PC-9 (cell line): ENCODE measurements around the gene RNF7. TPM values are rescaled to one million over a fixed set of nuclear protein-coding genes. Genes with fewer than 3 reads are reported as not detected.

ENCODE experiments used
- BruUV-seq: library from RNA; stranded (reverse); fragments of 400-500 nt; replicated peaks from 2 replicates; lab custom pipeline; 2021; lab: Mats Ljungman, UMichigan
- CTCF ChIA-PET: fragments of 300-600 bp; sonication (Branson Sonifier 250); formaldehyde crosslinking; loops from one replicate; lab custom pipeline; 2022; ENCODE audit warnings: antibody characterized with exemption; lab: Charles Lee
- POLR2A ChIA-PET: fragments of 300-600 bp; sonication (Branson Sonifier 250); formaldehyde crosslinking; loops from one replicate; lab custom pipeline; 2022; ENCODE audit warnings: antibody characterized with exemption; ENCODE audit not compliant: unreplicated experiment; lab: Charles Lee
- DNase-seq, 2 experiments: peaks; one replicate each; pipeline versions ENCODE4 v3.0.0 to v3.0.0-alpha.2; 2015 to 2022; ENCODE audit warnings: mixed read lengths in 1 of 2
- H2AFZ ChIP-seq: fragments of 200-600 bp; sonication (generic); 2 replicates; pipeline ENCODE4 v1.8.1; 2017; ENCODE audit warnings: antibody characterized with exemption
- H3F3A ChIP-seq: fragments of 200-600 bp; sonication (generic); 2 replicates; pipeline ENCODE4 v1.8.1; 2017; ENCODE audit warnings: antibody characterized with exemption, mild to moderate bottlenecking, low read depth; ENCODE audit not compliant: insufficient read depth
- H3K27ac ChIP-seq: fragments of 200-600 bp; sonication (generic); 2 replicates; pipeline ENCODE4 v1.6.1; 2016; ENCODE audit warnings: mixed run types
- H3K27me3 ChIP-seq: fragments of 200-600 bp; sonication (generic); 2 replicates; pipeline ENCODE4 v1.6.1; 2016; ENCODE audit warnings: low read depth, mixed run types; ENCODE audit not compliant: insufficient read depth
- H3K36me3 ChIP-seq: fragments of 200-600 bp; sonication (generic); 2 replicates; pipeline ENCODE4 v1.6.1; 2016; ENCODE audit warnings: low read depth, mixed run types
- H3K4me1 ChIP-seq: fragments of 200-600 bp; sonication (generic); replicated peaks from 2 replicates; pipeline ENCODE4 v1.6.1; 2016; ENCODE audit warnings: mixed run types; ENCODE audit not compliant: insufficient read depth
- H3K4me2 ChIP-seq: fragments of 200-600 bp; sonication (generic); 2 replicates; pipeline ENCODE4 v1.6.1; 2017; ENCODE audit warnings: mixed run types
- H3K4me3 ChIP-seq: fragments of 200-600 bp; sonication (generic); 2 replicates; pipeline ENCODE4 v1.6.1; 2016; ENCODE audit warnings: mixed run types
- H3K79me2 ChIP-seq: fragments of 200-600 bp; sonication (generic); 2 replicates; pipeline ENCODE4 v1.6.1; 2017; ENCODE audit warnings: low read depth, mixed run types
- H3K9me2 ChIP-seq: fragments of 200-600 bp; sonication (generic); 2 replicates; pipeline ENCODE4 v1.8.1; 2017; ENCODE audit warnings: mild to moderate bottlenecking; ENCODE audit not compliant: insufficient read depth
- H3K9me3 ChIP-seq: fragments of 200-600 bp; sonication (generic); 2 replicates; pipeline ENCODE4 v1.8.1; 2016; ENCODE audit warnings: low read depth; ENCODE audit not compliant: insufficient read depth
- H4K20me1 ChIP-seq: fragments of 200-600 bp; sonication (generic); 2 replicates; pipeline ENCODE4 v1.8.1; 2017; ENCODE audit not compliant: insufficient read depth
- EZH2 ChIP-seq: fragments of 200-600 bp; sonication (generic); IDR thresholded peaks from 2 replicates; pipeline ENCODE4 v1.8.0; 2017; ENCODE audit warnings: antibody characterized with exemption, low read depth
- intact Hi-C: fragments of 100-400 bp; cut with micrococcal nuclease; formaldehyde crosslinking; loops from one replicate; pipeline ENCODE4 v1.10.0; 2022; ENCODE audit not compliant: unreplicated experiment
- total RNA-seq: library from RNA; stranded (reverse); gene quantifications from 2 replicates; pipeline ENCODE4 v1.2.3, GENCODE V29; 2021
- TF ChIP-seq, protein P1 (sequence below): fragments of 200-600 bp; sonication (generic); conservative IDR thresholded peaks from 2 replicates; pipeline ENCODE4 v1.6.1; 2017; ENCODE audit warnings: mixed run types, antibody characterized with exemption, mild to moderate bottlenecking, moderate library complexity

Gene RNF7
- total RNA-seq, 1 experiment from 2014 or later: 82.2 TPM

DNA sequence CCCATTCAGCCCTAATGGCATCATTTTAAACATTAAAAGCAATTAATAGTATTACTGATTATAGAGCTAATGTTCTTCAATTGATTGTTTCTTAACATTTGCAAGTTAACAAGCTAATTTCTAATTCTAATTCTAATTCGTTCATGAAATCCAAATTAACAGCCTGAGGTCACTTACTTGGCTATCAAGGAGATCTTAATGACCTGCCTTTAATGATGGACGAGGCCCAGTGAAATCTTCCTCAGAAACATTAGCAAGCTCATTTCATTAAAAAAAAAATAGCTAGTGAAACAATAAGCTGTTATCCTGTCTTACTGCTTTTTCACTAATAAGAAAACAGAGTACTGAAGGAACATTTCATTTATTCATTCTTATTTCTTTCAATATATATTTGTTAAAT lies 15.4 kb upstream of the RNF7 start:
- BruUV-seq: no TSS peak
- no peaks in the 10 kb centered on the region for H3K9me2 ChIP-seq
- TF ChIP-seq, protein P1, sequence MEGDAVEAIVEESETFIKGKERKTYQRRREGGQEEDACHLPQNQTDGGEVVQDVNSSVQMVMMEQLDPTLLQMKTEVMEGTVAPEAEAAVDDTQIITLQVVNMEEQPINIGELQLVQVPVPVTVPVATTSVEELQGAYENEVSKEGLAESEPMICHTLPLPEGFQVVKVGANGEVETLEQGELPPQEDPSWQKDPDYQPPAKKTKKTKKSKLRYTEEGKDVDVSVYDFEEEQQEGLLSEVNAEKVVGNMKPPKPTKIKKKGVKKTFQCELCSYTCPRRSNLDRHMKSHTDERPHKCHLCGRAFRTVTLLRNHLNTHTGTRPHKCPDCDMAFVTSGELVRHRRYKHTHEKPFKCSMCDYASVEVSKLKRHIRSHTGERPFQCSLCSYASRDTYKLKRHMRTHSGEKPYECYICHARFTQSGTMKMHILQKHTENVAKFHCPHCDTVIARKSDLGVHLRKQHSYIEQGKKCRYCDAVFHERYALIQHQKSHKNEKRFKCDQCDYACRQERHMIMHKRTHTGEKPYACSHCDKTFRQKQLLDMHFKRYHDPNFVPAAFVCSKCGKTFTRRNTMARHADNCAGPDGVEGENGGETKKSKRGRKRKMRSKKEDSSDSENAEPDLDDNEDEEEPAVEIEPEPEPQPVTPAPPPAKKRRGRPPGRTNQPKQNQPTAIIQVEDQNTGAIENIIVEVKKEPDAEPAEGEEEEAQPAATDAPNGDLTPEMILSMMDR: no peak
- no peak for TF ChIP-seq EZH2
- H3F3A ChIP-seq: no peaks in the 10 kb centered on the region
- H3K36me3 ChIP-seq: no peaks in the 10 kb centered on the region
- H3K4me2 ChIP-seq: no peak overlapping the region
- ChIA-PET POLR2A (no interaction called here), CTCF (no interaction called here)
- no peak for DNase-seq
- H3K27ac ChIP-seq: no peak overlapping the region
- no peak overlapping the region for H2AFZ ChIP-seq
- H3K4me3 ChIP-seq: no peak overlapping the region
- H3K4me1 ChIP-seq: no peaks in the 10 kb centered on the region
- H4K20me1 ChIP-seq: no peaks in the 10 kb centered on the region
- H3K9me3 ChIP-seq: no peaks in the 10 kb centered on the region
- intact Hi-C loops: no loop called here
- no peaks in the 10 kb centered on the region for H3K27me3 ChIP-seq
- H3K79me2 ChIP-seq: no peaks in the 10 kb centered on the region

DNA sequence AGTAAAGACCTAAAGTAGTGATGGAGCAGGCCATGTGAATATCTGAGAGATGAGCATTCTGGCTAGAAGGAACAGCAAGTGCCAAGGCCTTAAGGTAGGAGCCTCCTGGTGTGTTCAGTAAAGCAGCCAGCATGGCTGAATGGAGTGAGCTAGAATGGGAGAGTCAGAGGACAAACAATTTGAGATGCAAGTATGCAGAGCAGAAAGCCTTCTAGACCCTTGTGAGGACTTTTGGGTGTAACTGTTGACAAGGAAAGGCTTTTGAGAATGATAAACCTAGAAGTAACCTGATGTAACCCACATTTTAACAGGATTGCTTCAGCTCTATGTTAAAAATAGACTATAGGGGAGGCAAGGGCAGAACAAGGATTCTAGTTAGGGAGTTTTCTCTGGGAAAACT lies 14.8 kb upstream of the RNF7 start:
- Histone ChIP-seq H3K4me1 (no peaks in the 10 kb centered on the region), H3K27me3 (no peaks in the 10 kb centered on the region), H3K4me2 (no peak overlapping the region), H3K27ac (no peak overlapping the region), H2AFZ (no peak overlapping the region), H3K9me3 (no peaks in the 10 kb centered on the region), H3K4me3 (no peak overlapping the region), H3K9me2 (no peaks in the 10 kb centered on the region), H3K79me2 (no peaks in the 10 kb centered on the region), H3F3A (no peaks in the 10 kb centered on the region), H3K36me3 (no peaks in the 10 kb centered on the region), H4K20me1 (no peaks in the 10 kb centered on the region)
- TF ChIP-seq, protein P1: no peak
- TF ChIP-seq EZH2: no peak
- BruUV-seq: no TSS peak
- ChIA-PET CTCF (no interaction called here), POLR2A (no interaction called here)
- no peak for DNase-seq
- intact Hi-C loops: no loop called here

DNA sequence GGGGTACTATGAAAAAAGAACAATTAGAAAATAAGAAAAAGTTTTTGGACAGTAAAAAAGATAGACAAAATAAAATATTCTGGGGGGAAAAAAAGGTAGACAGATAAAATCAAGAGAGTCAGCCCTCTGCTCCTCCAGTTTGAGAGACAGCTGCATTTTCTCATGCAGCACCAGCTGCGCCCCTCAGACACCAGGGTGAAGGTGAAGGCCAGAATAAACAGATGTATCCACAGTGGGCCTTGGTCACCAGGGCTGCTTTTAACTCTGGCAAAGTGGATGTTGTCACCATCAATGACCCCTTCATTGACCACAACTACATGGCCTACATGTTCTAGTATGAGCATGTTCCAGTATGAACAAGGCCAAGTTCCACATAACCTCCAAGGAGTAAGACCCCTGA lies 13.9 kb upstream of the RNF7 start:
- intact Hi-C loops: no loop called here
- ChIA-PET POLR2A (no interaction called here), CTCF (no interaction called here)
- Histone ChIP-seq H4K20me1 (no peaks in the 10 kb centered on the region), H3F3A (no peaks in the 10 kb centered on the region), H3K27me3 (no peaks in the 10 kb centered on the region), H3K79me2 (no peaks in the 10 kb centered on the region), H2AFZ (no peak overlapping the region), H3K9me2 (no peaks in the 10 kb centered on the region), H3K9me3 (no peaks in the 10 kb centered on the region), H3K27ac (no peak overlapping the region), H3K4me2 (no peak overlapping the region), H3K36me3 (no peaks in the 10 kb centered on the region), H3K4me3 (no peak overlapping the region), H3K4me1 (no peaks in the 10 kb centered on the region)
- TF ChIP-seq, protein P1: no peak
- no peak for TF ChIP-seq EZH2
- BruUV-seq: no TSS peak
- DNase-seq: no peak
